Smooth muscle cell (in vitro differentiated cells): ENCODE results near the gene LLGL2. TPM values are rescaled to one million over a fixed set of nuclear protein-coding genes. Genes with fewer than 3 reads are reported as not detected.

Source experiments
- DNase-seq: peaks from one replicate; lab custom pipeline; 2025; ENCODE audit not compliant: unreplicated experiment; lab: John Stamatoyannopoulos, UW
- H2AFZ ChIP-seq: fragments of 200-600 bp; sonication (generic); 2 replicates; pipeline ENCODE4 v1.6.0; 2016; ENCODE audit warnings: antibody characterized with exemption, low read depth, mild to moderate bottlenecking
- H3F3A ChIP-seq: fragments of 200-600 bp; sonication (generic); 2 replicates; pipeline ENCODE4 v1.6.0; 2017; ENCODE audit warnings: antibody characterized with exemption, low read depth
- H3K27ac ChIP-seq: fragments of 200-600 bp; sonication (generic); 2 replicates; pipeline ENCODE4 v1.5.1; 2016; ENCODE audit warnings: low read depth, mild to moderate bottlenecking
- H3K27me3 ChIP-seq: fragments of 200-600 bp; sonication (generic); 2 replicates; pipeline ENCODE4 v1.6.1; 2016; ENCODE audit warnings: low read depth, mild to moderate bottlenecking
- H3K36me3 ChIP-seq: fragments of 200-600 bp; sonication (generic); 2 replicates; pipeline ENCODE4 v1.5.1; 2016; ENCODE audit warnings: low read depth
- H3K4me1 ChIP-seq: fragments of 200-600 bp; sonication (generic); 2 replicates; pipeline ENCODE4 v1.5.1; 2016; ENCODE audit warnings: low read depth
- H3K4me2 ChIP-seq: fragments of 200-600 bp; sonication (generic); 2 replicates; pipeline ENCODE4 v1.6.0; 2016; ENCODE audit warnings: mild to moderate bottlenecking
- H3K4me3 ChIP-seq: fragments of 200-600 bp; sonication (generic); 2 replicates; pipeline ENCODE4 v1.5.1; 2016; ENCODE audit warnings: mild to moderate bottlenecking
- H3K79me2 ChIP-seq: fragments of 200-600 bp; sonication (generic); 2 replicates; pipeline ENCODE4 v1.6.0; 2016; ENCODE audit warnings: low read depth, mild to moderate bottlenecking
- H3K9ac ChIP-seq: fragments of 200-600 bp; sonication (generic); 2 replicates; pipeline ENCODE4 v1.6.0; 2016; ENCODE audit warnings: low read depth
- H3K9me3 ChIP-seq: fragments of 200-600 bp; sonication (generic); replicated peaks from 2 replicates; pipeline ENCODE4 v1.5.1; 2016; ENCODE audit warnings: low read depth
- H4K20me1 ChIP-seq: fragments of 200-600 bp; sonication (generic); 2 replicates; pipeline ENCODE4 v1.6.0; 2016; ENCODE audit warnings: low read depth
- CTCF ChIP-seq: fragments of 200-600 bp; sonication (generic); IDR thresholded peaks from 2 replicates; pipeline ENCODE4 v1.5.1; 2017; ENCODE audit warnings: borderline replicate concordance, mild to moderate bottlenecking, antibody characterized with exemption; ENCODE audit not compliant: insufficient read depth, poor library complexity, severe bottlenecking
- WGBS: methylation state at CpG from one replicate; pipeline ENCODE4 v1.1.7; 2016; ENCODE audit warnings: low lambda C conversion rate; 5-methylcytosine and 5-hydroxymethylcytosine counted together
- polyA plus RNA-seq: library from polyadenylated mRNA; unstranded; fragments of >200 nt; fragmentation: Nextera tagmentation; extraction: Ambion mirVana; gene quantifications from 2 replicates; pipeline ENCODE4 v1.2.1, GENCODE V29; 2016
- total RNA-seq: library from RNA; depleted of rRNA; stranded (reverse); fragments of >200 nt; gene quantifications from 2 replicates; pipeline ENCODE4 v1.2.3, GENCODE V29; 2014

The LLGL2 gene
- total and polyA plus RNA-seq, 2 experiments from 2014 or later, result 9.9 to 12.7 TPM

- H2AFZ ChIP-seq, result no peak overlapping the region
- no peak for DNase-seq
- no peaks in the 10 kb centered on the region for H4K20me1 ChIP-seq
- TF ChIP-seq CTCF, result no peak
- no peak overlapping the region for H3K9ac ChIP-seq
- WGBS, result 95% methylated on average over 5 of the region's 5 CpGs
- H3K27ac ChIP-seq, result no peak overlapping the region
- H3K4me3 ChIP-seq, result no peak overlapping the region
- no peaks in the 10 kb centered on the region for H3K36me3 ChIP-seq
- H3K4me2 ChIP-seq, result no peak overlapping the region
- no peaks in the 10 kb centered on the region for H3K9me3 ChIP-seq
- H3K4me1 ChIP-seq, result no peaks in the 10 kb centered on the region
- H3F3A ChIP-seq, result no peaks in the 10 kb centered on the region
- no peaks in the 10 kb centered on the region for H3K27me3 ChIP-seq
- no peaks in the 10 kb centered on the region for H3K79me2 ChIP-seq
These were observed 41.3 kb downstream of the LLGL2 start for GRCh38 chr17:75566834-75567233.

- Histone ChIP-seq H3K4me3 (no peak overlapping the region), H3K9ac (no peak overlapping the region), H3K4me1 (no peaks in the 10 kb centered on the region), H2AFZ (no peak overlapping the region), H3F3A (no peaks in the 10 kb centered on the region), H3K9me3 (no peaks in the 10 kb centered on the region), H3K27me3 (no peaks in the 10 kb centered on the region), H3K27ac (no peak overlapping the region), H4K20me1 (no peaks in the 10 kb centered on the region), H3K36me3 (no peaks in the 10 kb centered on the region), H3K79me2 (no peaks in the 10 kb centered on the region), H3K4me2 (no peak overlapping the region)
- no peak for TF ChIP-seq CTCF
- WGBS, result 96% methylated on average over 31 of the region's 31 CpGs
- no peak for DNase-seq
These were observed 43.1 kb downstream of the LLGL2 start for GRCh38 chr17:75568412-75569255.

GRCh38 chr17:75570034-75570676 lies 44.7 kb downstream of the LLGL2 start:
- no peak for TF ChIP-seq CTCF
- Histone ChIP-seq H3K9me3 (no peaks in the 10 kb centered on the region), H4K20me1 (no peaks in the 10 kb centered on the region), H2AFZ (no peak overlapping the region), H3K36me3 (no peaks in the 10 kb centered on the region), H3K79me2 (no peaks in the 10 kb centered on the region), H3K9ac (no peak overlapping the region), H3F3A (no peaks in the 10 kb centered on the region), H3K27ac (no peak overlapping the region), H3K4me3 (no peak overlapping the region), H3K4me1 (no peaks in the 10 kb centered on the region), H3K4me2 (no peak overlapping the region), H3K27me3 (no peaks in the 10 kb centered on the region)
- 97% methylated on average over 35 of the region's 35 CpGs for WGBS
- no peak for DNase-seq
